M059J (cell line): ENCODE results near the gene DDX11. TPM values are rescaled to one million over a fixed set of nuclear protein-coding genes. Genes with fewer than 3 reads are reported as not detected.
"Not testable (repeated sequence)": the region's sequence is repeated elsewhere in the genome, so short reads cannot be mapped to it uniquely, and the experiment has no call there.

Source experiments
- DNase-seq: peaks from one replicate; pipeline ENCODE4 v3.0.0-alpha.2; 2012; ENCODE audit warnings: low read depth
- total RNA-seq: library from RNA; depleted of rRNA; stranded (reverse); fragments of >200 nt; shearing (Covaris generic); gene quantifications from 2 replicates; pipeline ENCODE4 v1.2.3, GENCODE V29; 2014; rRNA removed

The DDX11 gene
- total RNA-seq: 17.2 and 21.2 TPM in 2 replicates

DNA sequence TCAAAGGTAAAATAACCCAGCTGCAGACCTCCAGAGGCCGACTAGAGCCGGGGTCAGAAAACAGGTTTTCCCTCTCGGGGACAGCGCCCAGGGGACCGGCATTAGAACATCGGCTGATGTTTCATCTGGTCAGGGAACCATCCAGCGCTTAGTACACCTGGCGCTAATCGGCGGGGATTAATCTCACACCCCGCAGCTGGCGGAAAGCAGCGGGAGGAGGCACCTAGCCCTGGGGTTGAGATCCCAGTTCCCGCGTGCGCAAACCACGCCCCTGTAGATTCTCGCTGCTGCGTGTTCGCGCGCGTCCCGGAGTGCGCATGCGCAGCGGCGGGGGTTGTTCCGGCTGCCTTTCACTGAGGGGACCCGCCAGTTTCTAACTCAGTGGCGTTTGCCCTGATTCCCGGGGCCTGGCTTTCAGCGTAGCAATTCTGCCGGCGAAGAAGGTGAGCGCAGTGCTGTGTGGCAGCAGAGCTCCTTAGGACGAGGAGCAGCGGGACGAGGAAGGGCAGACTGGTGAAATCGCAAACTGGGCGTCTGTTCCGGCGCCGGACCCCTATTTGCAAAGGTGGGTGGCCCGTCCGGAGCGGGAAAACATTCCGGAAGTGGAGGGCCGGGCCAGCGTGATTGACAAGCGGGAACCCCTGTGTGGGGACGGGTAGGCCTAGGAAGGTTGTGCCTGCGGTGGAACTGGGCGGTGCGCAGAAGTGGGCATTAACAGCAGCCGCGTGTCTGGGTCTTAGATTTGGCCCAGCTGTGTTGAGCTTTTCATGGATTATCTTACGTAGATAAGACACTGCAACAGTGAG, at the start of gene DDX11:
DDX11 (plus strand) TSS at position 334 of the 806 bp plus-strand sequence. CDS start 4,534 bp downstream, outside the sequence.
- peak; percentile 92 for DNase-seq

DNA sequence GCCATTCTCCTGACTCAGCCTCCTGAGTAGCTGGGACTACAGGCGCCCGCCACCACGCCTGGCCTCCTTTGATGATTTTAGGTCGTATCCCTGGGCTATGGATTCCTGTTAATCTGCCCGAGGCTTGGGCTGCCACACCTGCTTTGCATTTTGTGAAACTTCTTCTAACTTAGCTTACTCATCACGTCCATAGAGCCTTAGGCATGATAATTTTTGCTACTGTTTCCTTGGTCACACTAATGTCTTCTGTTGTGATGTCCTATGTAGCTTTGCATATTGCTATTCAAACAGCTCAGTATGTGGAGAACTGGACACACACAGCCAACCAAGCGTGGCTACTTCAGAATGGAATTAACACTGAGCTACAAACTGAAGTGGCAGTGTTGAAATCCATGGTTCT, 47.5 kb upstream of the DDX11 start:
- no peak for DNase-seq

DNA sequence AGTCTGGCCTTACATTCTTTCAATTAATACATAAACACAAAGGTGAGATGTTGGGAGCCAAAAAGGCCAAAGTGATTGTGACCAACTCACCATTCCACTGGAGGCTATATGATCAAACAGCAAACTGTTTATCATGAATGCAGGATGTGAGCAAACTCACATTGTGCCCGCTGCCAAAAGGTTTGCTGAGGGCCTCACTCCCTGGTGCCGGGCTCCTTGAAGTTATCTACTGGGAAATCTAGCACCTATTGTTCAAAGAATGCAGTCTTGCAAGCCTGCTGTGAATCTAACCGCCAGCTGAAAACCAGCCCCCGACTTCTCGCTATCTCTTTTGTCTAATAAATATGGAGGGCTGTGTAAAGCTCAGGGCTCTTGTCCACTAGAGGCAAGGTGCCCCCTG, 46.7 kb upstream of the DDX11 start:
- not testable (repeated sequence) for DNase-seq

DNA sequence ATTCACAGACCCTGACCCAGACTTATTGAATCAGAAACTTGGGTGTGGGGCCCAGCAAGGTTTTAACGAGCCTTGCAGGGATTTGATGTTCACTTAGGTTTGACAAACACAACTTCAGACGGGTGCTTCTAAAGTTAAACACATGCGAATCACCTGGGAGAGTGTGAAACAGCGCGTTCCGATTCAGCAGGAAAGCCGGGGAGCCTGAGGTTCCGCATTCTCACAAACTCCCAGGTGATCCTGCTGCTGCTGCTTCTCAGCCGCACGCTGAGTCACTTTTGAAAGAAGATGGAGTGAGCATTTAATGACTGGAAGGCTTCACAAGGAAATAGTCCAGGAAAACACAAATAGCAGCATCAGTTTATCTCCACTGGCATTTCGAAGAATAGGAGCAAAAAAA, 44.2 kb upstream of the DDX11 start:
- DNase-seq: no peak

DNA sequence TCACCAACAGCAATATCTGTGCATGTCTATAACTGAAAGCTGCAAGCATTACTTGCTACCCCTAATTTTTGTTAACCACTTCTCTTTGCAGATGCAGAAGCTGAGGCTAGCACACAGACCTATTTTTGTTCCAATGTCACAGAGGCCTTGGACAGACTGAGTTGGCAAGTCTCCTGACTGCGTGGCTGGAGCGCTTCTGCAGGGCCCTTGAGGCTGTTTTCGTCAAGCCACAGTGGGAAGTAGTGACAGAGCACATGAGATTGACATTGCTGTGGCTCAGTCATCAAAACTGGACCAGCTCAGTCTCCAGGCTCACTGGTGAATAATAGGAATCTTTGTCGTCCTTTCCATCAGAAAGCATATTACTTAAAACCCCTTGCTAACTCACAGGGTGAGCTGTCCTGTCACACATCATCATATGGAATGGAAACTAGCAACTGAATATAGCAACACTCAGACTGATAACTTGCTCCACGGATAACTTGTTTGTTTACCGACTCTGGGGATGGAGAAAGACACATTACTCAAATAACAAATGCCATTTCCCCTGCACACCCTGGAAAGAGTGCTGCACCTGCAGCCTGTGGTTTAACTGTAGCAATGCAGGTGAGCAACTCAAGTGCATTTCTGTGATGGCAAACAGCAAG, 43.6 kb upstream of the DDX11 start:
- DNase-seq: no peak

DNA sequence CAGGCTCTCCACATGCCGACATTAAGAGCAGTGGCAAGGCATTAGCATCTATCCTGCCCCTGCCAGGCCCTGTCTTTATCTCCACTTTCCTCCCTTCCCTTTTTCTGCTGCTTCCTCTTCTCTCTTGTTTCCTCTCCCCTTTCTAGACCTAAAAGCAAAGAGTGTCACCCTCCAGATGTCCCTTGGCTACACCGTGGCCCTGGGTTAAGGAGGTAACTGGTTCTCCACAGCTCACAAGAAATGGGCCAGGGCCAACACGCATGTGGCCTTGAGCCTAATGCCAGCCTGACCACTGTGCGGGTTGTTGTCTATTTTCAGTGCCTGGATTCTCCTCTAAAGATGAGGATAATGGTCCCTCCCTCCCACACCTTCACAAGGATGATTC, 41.7 kb upstream of the DDX11 start:
- DNase-seq: no peak

DNA sequence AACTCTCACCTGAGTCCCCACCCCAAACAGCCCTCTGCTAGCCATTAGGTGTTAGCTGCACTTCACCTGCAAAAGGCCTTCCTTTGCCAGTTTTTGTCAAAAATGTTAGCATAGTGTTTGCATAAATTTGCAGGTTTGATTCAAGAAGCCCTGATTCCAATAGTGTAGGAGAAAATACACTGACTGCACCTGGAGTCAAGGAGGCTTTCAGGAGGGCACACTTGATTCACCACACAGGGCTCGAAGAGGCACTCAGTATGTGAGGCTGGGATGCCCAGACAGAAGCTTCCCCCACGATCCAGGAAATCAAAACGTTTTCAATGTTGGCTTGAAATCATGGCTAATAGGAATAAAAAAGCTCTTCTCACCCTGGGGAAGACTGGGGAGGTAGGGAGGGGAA, 40.5 kb upstream of the DDX11 start:
- DNase-seq: no peak

DNA sequence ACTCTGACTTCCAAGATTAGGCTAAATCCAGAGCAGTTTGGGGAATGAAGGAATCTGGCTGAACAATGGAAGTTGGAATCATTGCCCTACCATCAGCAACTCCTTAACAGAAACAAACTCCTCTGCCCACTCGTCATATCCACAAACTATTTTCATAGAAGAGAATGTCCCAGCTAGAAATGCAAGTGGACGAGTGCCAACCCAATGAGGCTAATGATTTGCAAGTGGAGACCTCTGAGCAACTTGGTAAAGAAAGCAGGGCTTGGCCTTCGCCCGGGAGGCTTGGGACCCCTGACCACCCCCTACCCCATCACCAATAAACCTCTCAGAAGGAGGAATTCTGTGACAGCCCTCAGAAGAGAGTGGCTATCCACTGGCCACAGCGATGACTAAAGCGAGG, 40.0 kb upstream of the DDX11 start:
- no peak for DNase-seq

DNA sequence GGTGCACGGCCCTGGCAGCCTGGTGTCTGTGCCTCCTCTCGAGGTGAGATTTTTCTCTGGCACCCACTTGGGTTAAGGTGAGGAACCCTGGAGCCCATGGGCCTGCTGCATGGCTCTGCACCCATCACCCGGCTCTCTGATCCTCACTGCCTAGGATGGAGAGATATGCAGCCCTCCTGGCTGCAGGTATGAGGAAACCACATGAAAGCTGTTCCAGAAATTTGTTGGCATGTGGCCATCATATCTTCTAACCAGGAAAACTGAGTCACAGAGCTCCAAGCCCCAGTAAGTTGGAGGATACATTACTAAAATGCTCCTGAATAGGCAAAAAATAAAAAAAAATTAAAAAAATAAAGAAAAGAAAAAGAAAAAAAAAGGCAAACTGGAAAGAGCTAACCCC, 39.3 kb upstream of the DDX11 start:
- no peak for DNase-seq

DNA sequence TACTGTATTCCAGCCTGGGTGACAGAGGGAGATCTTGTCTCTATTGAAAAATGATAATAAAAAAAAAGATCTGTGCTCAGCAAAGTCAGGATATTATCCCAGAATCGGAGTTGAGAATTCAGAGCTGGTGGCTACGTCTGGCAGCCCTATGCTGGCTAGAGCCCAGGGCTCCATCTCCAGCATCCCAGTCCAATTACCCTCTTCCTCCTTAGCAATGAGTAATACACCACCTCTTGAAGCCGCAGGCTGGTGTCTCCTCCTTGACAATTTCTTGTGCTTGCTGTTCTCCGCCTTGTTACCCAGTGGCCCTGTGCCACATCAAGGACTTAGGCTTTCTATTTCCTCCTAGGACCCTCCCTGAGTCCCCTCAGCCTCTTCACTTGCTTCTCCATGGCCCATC, 38.4 kb upstream of the DDX11 start:
- peak; percentile 21 for DNase-seq

DNA sequence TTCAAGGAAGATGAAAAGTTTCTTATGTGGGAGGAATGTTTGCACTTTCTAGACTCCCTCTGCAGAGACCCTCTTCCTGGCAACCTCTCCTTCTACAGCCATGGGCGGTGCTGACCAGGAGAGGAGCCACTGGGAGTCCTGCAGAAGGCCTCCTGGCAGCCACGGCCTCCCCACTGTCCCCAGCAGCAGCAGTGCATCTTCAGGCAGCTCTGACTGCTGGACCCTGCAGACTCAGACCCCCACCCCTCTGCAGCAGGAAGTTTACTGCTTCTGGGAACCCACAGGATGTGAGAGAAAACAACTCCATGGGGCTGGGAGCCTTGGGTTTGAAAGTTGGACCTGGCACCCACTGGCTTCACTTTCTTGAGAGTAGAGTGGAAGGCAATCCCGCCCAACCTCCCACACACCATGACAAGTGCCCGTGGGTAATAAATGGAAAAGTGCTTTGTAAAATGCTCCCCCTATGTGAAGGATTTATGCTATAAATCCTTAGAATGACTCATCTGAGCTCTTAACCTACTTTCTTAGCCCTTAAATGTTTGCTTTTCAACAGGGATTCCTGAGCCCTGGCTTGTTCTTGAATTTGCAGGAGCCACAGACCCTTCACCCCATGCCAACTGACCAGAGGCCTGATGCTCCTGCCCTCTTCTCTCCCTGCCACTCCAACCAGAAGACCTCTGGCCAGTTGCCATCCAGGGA, 37.5 kb upstream of the DDX11 start:
- DNase-seq: peak; percentile 41

DNA sequence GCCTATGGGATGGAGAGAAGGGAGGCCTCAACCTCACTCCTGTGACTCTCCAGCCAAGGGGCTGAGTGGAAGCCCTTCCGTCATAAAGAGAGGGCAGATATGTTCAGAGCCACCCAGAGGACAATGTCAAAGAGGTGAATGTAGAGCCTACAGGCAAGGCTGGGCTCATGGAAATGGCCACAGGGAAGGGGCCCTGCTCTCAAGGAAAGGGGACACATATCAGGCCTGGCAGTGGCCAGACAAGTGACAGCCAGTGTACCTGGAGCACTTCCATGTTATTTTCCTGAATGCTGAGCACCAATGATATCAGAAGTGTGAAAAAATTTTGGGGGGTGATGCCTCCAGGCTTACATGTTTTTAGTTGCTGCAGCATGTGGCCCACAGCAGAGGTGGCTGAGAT, 36.6 kb upstream of the DDX11 start:
- DNase-seq: no peak

DNA sequence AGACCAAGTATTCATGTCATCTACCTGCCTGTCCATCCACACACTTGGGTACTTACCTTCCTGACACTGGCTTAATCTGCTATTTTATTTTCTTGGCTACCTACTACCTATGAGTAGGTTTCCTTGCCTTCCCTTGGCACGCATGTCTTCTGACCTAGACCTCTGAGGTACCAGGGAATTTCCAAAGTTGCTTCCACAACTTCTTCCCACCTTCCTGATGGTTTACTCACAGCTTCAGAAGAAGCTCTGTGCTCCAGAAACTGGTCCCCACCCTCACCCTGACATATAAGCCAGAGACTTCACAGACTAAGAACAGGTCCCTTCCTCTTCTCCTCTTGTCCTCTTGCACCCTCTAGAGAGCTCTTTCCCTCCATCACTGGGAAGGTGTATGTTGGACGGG, 35.7 kb upstream of the DDX11 start:
- no peak for DNase-seq

DNA sequence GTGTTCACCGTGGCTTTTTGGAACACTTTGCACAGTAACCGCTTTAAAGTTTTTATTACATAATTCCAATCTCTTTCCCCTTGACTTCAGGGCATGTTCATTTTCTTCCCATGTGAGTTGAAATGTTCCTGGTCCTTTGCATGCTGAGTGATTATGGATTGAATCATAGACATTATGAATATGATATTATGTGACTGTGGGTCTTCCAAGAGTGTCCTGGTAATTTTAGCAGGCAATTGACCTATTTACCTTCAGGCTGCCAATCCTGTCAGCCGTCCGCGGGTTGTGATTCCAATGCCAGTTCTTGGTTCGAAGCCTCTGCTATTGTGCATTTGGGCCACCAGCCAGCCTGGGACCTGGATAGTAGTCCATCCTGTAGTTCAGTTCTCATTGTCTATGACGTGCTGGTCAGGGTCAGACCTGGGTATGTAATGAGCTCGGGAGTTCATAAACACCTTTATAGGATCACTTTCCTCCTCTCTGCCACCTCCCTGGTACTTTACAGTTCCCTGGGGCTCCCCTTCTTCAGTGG, 32.6 kb upstream of the DDX11 start:
- DNase-seq: no peak

DNA sequence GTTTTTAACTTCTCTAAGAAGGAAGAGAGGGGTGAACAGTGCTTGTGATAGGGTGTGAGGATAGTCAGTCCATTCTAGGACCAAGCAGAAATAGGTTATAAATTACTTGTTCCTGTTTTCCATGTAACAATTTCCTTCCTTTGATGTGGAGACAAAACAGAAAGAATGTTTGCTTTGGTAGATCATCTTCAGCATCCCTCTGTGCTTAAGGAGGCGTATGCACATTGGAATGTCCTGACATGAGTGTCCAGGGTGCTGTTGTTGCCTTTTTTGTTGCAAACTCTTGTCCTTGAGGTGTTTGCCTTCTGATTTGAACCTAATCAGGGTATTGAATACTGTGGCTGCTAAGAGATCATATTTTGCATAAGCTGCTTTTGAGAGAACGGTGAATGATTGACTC, 23.5 kb upstream of the DDX11 start:
- DNase-seq: not testable (repeated sequence)

DNA sequence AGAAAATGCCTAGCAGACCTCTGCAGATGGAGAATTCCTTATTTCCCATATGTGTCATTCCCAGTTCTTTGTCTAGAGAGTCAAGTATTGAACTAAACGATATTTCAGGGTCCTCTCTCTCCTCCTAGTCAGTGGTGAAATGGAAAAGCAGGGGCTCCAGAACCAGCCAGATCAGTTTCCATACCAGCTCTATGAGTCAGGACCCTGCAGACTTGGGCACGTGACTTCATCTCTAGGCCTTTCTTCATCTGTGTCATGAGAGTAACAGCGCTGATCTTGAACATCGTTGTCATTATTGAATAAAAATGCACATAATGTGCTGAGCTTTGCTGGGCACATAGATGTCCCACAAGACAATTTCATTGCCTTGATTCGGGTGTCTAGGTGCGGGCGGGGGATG, 23.1 kb upstream of the DDX11 start:
- DNase-seq: not testable (repeated sequence)

DNA sequence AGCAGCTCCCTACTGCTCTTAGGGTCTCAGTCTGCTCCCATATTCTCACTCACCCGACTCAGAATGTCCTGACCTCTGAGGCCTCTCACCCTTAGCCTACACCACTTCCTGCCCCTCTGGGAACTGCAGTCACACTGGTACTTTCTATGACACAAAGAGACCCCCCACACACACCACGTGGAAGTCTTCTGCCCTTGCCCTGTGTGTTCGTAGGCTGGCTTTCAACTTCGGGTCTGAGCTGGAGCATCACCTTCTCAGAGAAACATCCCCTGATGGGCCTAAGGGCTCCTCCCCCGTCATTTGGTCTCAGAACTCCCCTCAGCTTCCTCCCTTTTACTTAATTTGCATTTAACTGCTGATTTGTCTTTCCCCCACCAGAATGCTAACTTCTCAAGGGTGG, 22.0 kb upstream of the DDX11 start:
- DNase-seq: not testable (repeated sequence)

DNA sequence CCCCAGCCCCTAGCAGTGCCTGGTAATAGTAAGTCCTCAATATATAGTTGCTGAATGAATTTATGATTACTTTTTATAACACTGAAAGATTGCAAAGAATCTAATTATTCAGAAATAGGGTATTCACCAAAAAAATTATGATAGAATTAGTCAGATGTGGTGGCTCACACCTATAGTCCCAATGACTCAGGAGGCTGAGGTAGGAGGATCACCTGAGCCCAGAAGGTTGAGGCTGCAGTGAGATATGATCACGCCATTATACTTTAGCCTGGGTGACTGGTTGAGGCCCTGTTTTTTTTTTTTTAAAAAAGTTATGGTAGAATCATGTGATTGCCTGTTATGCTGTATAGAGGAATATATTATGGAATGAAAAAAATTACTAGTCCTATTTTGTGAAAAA, 21.5 kb upstream of the DDX11 start:
- not testable (repeated sequence) for DNase-seq

DNA sequence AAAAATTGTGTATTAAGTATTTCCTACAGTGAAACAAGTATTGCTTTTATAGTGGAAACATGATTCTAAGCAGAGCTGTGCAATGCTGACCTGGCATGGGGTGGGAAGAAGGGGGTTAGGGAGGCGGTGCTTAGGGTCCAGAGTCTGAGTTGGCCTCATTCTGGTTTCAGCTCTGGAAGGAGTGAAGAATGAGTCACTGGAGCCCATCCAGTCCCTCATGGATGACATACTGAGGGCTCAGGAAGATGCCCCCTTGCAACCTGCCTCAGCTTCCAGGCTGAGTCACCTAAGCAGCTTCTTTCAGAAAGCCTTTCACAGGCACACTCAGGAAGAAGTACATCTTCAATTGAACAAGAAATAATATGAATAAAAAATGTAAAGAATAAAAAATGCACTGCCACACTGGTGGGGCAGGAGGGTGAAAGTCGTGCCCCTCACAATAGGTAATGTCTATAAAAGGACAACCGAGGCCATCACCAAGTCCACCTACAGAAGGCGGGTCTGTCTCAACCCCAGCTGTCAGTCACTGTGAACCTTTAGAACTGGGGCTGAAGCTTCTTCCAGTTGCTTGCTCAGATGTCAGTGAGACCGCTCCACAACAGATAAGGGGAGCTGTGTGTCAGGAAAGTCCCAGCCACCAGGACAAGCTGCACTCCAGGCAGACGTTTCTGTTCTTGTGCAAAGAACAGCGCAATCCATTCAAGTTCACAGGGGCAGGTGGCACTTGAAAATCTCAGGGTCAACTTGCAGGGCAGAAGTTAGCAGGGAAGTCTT, 20.8 kb upstream of the DDX11 start:
- DNase-seq: peak; percentile 76

DNA sequence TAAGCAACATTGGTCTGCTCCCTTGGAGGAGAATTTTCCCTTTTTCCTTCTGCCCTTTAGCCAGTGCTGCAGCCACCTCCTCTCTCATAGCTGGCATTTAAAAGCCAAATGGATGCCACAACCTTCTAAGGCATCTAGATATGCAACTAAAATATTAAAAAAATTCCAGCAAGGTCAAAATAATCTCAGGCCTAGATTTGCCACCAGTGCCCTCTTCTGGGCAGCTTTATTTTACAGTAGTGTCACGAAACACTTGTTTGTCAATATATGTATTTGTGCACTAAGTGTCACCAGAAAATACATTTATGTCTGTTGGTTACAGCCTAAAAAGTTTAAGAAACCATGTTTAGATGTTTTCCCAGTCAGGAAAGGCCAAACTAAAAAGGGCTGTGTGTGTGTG, 19.7 kb upstream of the DDX11 start:
- not testable (repeated sequence) for DNase-seq

DNA sequence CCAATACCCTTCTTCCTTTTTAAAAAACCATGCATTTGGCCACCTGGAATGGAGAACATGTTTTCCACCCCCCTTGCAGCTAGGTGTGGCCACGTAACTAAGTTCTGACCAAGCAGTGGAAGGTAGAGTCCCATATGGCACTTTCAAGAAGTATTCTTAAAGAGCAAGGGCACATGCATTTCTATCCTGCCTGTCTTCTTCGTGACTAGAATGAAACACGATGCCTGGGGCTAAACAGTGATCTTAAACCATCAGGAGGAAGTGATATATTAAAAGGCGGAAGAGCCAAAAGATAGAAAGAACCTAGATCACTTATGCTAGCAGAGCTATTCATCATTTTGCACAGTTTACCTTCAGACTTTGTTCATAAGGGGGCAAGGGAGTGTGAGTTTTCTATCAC, 16.0 kb upstream of the DDX11 start:
- no peak for DNase-seq

DNA sequence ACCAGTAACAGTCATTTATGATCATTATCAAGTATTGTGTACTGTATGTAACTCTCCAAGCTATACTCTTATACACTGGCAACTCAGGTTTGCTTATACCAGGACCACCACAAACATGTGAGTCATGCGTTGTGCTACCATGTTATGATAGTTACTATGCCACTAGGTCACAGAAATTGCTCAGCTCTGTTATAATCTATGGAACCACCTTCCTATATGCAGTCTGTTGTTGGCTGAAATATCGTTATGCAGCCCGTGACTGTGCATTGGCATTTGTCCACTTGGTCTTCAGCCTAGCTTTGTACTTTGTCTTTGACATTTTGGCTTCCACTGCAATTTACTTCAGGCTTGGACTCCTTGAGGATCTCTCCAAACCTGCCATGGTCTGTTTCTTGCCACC, 7.5 kb upstream of the DDX11 start:
- not testable (repeated sequence) for DNase-seq
